Anterior cingulate cortex (tissue), 58 donors: Measurements from ENCODE around the gene CCDC148.
A peak's percentile ranks its signal among the peaks of the same experiment; 100 is the strongest.
"Not testable (repeated sequence)": the region's sequence is repeated elsewhere in the genome, so short reads cannot be mapped to it uniquely, and the experiment has no call there.

ENCODE experiments used
- DNase-seq, 58 donors: peaks; one replicate each; lab custom pipeline; 2025; lab: John Stamatoyannopoulos, UW

The CCDC148 gene

DNA sequence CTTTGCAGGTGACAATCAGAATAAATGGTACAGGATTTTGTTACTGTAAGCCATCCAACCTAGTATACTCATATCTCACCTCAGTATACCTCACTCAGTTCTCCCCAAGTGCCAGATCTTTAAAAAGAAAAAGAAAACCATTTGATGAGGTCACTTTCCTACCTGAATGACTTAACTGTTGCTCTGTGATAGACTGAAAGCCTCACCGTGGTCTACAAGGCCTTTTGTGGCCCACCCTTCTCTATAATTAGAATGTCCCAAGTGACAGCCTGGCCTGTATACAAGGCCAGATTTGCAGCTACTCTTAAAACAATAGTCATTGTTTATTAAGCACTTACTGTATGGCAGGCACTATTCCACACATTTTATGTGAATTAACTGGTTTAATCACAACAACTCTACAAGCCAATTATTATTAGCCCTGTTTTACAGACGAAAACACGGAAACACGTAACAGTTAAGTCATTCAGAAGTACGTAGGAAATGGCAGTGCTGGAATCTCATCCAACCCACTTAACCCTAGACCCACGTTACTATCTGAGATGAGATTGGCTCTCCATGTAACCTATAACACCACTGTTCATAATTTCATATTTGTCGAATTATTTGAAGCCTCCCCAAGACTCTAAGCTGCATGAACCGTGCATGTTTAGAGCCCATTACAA is 28.5 kb upstream of the CCDC148 start:
- DNase-seq = no peak

DNA sequence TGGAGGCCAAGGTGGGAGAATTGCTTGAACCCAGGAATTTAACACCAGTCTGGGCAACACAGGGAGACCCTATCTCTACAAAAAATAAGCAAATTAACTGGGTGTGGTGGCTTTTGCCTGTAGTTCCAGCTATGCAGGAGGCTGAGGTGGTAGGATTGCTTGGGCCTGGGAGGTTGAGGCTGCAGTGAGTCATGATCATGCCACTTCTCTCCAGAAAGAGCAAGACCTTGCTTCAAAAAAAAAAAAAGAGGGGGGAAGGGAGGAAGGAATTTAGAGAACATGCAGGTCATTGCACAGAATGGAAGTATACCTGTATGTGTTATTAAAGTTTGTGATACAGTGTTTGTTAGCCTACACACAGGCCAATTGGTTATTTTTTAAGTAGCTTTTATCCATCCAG is 26.0 kb upstream of the CCDC148 start:
- DNase-seq = no peak

DNA sequence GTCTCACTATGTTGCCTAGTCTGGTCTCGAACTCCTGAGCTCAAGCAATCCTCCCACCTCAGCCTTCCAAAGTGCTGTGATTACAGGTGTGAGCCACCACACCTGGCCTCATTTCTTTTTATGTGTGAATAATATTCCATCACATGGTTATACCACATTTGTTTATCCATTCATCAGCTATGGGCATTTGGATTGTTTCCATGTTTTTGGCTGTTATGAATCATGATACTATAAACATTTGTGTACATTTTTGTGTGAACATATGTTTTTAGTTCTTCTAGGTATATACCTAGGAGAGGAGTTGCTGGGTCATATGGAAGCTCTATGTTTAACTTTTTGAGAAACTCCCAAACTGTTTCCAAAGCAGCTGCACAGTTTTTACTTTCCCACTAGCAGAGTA is 24.6 kb upstream of the CCDC148 start:
- DNase-seq = no peak

DNA sequence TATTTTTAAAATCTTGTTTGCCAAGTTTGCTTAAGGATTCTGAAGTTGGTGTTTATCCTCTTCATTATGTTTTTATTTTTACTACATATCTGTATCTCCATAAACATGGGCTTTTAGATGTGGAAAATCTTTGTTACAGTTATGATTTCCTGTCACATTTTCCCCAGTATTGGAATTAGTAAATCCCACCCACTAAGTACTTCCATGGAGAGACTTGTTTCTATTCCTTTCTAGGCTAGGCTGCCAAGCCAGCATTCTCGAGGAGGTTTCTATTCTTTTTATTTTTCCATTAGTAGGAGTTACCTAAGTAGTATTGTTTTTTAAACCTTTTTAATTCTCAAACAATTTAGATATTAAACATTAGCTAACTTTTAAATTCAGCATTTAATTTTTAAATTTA is 22.3 kb upstream of the CCDC148 start:
- no peak for DNase-seq

DNA sequence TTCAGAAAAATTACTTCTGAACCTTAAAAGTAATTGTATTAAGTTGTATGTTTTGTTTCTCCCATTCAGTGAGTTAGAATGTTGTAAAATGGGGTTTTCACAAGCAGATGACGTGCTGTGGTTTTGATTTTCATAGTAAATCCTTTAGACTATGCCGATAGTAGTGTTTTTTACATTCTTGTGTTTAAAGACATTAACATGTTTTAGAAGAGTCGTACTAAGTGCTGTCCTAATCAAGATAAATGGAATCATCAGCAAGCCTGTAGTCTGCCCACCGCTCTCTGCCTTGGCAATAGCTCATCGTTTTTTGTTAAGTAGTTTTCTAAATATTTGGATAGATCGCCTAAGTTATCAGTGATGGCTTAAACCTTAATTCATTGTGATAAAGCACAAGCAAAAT is 21.7 kb upstream of the CCDC148 start:
- no peak for DNase-seq

DNA sequence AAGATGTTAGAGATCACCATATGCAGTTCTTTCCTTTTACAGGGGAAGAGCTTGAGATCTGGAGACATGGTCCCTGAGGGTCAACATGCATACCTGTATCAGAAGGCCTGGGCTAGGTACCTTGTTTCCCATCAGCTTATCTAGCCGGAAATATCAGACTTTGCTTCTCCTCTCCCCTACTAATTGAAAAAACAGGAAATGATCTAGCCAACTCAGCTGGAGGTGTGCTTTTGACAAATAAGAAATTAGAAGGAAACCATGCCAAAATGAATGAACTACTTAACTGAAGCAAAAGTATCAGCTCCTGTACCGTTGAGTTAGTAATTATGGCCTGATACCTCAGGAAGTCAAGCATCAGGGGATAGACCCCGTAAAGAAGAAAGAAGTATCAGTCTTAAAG is 20.6 kb upstream of the CCDC148 start:
- DNase-seq = no peak

DNA sequence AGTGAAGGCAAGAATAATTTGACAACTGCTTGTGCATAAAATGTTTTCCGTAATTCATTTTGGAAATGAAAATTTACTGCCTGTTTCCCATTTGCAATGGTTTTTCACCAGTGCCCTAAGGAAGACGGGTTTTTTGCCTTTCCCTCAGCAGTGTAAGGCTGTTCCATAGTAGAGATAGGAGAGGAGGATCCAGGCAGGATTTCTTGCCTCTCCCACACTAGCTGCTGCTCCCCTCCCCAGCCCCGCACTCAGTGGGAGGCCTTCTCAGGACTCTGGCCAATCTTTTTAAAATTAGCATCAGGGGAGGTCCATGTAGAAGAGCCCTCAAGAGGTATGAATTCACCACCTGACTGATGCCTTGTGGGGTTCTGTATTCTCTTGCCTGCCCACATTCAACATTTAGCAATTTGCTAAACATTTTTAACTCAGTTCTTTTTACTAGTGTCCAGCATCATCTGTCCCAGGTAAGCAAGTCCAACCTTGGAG is 18.0 kb upstream of the CCDC148 start:
- DNase-seq = not testable (repeated sequence)

DNA sequence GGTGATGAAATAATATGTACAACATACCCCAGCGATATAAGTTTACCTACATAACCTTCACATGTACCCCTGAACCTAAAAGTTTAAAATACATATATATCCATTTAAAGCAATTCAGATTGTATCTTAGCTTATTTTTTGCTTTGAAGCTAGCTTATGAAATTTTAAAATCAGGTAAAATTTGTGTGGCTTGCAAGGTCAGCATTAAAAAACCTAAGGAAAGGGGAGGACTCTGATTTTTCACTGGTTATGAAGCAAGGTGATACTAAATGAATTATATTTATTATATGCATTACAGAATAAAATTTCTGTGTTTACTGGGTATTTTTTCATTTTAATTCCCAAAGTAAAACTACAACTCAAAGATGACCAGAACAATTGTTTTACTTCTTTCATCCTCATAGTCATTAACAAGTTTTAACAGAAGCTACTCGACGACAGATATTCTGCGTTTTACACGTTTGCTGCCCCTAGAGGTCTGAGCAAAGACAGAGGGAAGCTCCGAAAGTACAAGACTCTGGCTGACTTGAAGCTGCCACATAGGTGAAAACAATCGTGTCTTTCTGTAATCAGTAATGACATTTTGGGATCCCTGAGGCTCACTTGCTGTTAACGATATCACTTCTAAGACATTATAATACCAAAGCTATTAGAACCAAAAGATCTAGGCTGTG is 17.3 kb upstream of the CCDC148 start:
- DNase-seq = no peak

DNA sequence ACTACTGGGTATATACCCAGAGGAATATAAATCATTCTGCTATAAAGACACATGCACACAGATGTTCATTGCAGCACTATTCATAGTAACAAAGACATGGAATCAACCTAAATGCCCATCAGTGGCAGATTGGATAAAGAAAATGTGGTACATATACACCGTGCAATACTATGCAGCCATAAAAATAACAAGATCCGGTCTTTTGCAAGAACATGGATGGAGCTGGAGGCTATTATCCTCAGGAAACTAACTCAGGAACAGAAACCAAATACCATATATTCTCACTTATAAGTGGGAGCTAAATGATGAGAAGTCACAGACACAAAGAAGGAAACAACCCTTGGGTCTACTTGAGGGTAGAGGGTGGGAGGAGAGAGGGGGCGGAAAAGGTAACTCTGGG is 16.7 kb upstream of the CCDC148 start:
- DNase-seq = not testable (repeated sequence)

DNA sequence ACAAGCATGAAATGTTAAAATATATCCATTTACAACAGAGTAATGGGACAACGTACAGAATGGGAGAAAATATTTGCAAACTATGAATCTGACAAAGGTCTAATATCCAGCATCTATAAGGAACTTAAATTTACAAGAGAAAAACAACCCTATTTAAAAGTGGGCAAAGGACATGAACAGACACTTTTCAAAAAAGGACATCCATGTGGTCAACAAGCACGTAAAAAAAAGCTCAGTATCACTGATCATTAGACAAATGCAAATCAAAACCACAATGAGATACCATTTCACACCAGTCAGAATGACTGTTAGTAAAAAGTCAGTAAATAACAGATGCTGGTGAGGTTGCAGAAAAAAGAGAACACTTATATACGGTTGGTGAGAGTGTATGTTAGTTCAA is 16.3 kb upstream of the CCDC148 start:
- not testable (repeated sequence) for DNase-seq

DNA sequence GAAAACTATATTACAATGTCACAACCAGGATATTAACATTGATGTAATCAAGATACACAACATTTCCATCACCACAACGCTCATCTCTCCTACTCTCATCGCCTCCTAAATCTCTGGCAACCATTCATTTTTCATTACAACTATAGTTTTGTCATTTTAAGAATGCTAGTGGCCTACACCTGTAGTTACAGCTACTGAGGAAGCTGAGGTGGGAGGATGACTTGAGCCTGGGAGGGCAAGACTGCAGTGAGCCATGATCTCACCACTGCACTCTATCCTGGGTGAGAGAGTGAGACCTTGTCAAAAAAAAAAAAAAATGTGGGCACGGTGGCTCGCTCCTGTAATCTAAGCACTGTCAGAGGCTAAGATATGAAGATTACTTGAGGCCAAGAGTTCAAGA is 10.7 kb upstream of the CCDC148 start:
- DNase-seq = no peak

DNA sequence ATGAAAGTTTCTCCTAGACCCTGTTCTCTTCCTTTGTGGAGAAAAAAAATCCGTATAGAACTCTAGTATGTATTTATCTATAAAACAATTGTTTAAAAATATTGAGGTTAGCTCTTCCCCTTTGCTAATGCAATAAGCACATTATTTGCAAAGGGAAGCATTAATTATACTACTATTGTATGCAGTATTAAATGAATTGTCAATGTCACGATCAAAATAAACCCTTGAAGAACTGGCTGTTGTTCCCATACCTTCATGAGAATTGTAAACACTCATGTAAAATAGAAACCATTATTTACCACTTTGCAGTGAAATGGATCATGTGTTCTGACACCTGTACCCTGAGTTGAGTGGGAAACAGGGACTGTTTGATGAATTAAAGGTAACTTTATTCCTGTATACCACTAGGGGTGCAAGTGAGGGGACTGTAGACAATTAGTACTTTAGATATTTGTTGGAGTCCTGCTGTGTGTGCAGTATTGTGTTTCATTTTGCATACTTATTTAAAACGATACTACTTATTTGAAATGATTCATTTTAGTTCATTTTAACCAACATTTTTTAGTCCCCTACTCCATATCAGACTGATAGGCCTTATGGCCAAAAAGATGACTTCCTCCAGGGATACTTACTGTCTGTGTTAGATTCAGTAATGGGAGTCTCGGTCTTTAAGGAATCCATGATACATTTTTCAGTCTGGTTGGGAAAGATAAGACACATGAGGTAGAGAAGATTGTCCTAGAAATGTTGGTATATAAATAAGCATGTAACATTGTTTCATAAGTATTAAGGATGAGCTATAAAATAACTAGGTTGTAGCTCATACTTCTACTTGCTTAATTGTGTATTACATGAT is 8.1 kb upstream of the CCDC148 start:
- DNase-seq = no peak

DNA sequence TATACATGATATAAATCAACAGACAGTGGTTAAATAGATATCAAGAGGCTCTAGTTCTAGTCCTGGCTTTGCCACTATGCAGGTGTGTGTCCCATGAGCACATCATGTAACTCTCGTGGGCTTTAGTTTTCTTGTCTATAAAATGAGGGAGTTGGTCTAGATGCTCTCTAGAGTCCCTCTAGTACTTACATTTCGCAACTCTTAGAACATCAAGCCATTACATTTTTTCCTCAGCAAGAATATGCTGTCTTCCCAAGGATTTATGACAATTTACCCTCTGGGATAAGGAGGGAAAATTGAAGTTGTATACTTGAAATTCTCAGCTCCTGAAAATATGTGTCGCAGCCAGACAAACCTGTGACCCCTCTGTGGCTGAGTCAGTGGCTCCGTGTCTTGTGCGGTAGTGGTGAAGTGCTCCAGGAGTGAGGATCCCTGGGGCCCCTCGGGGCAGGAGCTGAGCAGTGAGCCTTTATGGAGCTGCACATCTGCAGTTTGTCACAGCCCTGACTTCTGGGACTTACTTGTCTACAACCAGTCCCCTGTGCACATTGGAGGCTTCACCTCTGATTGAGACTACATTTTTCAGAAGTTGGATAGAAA is 7.0 kb upstream of the CCDC148 start:
- DNase-seq = peak in 3 of 58 donors; percentile 1 to 7 (median 1)

DNA sequence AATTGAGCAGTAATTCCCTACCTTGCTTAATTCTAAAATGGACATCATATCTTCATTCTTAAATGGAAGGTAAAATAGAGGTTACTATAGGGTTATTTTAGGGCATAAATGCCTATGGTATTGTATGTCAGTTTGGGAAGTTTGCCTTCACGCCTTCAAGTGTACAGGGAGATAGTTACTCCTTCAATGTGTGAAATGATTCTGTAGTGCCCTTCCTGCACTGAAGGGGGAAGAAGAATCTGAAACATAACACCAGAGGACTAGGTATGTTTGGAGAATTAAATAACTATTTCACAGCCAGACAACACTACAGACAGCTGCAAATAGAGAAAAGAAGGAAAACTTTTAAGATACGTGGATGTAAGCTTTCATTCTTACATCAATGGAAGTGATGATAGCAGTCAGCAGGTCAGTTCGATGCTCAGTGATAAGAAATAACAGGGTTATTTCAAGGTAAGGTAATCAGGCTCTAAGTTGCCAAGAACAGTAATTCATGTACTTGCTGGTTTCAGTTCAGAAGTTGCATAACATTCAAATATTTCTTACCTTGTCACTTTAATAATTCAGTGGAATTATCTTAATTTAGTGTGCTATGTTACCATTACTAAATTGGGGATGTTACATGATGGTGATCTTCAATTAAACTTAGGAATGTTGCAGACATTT is 4.2 kb upstream of the CCDC148 start:
- no peak for DNase-seq

DNA sequence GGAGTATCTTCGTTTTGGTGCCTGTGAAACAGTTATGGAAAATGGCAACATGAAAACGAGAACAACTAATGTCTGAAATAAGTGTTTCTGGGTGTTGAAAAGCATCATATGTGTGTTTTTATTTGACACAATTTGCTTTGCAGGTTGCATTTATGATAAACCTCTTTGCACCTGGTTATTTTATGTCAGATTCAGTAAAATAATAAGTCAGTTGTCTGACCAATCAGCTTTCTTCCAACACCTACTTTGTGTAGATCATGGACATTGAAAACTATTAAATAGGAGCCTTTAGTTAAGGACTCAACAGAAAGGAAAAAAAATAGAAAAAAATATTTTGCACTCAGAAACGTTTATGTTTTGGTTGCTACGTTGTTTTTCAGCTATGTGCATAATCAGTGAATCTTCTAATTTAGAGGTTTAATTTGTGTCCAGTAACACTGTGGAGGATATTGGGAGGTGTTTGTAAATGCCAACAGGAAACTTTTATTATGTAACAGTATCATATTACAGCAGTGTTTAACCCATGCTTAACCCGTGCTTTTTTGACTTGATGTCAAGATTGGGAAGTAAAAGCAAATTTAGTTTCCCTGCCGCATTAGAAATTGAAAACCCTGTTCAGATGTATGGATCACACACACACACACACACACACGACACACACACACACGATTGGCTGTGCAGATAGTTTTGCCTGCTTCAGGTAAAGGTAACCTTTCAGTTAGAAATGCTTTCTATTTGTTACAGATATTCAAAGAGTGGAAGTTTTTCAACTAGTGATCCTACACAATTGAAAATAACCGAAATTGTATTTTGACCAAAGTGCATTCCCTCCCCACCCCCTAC is 2.8 kb upstream of the CCDC148 start:
- no peak for DNase-seq

DNA sequence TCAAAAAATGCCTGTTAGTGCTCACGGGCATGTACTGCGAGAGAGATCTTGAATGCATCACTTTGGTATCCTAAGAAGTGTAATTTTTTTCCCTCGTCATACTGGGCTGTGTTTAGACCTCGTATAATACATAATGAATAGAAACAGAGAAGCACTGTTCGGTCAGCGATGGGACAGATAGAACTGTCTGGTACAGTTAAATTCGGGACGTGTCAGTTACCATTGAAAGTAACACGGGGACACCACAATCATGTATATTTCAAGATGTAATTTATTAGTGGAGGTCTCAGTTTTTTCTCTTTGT is 2.0 kb upstream of the CCDC148 start:
- peak in 12 of 58 donors; percentile 7 to 73 (median 40) for DNase-seq

DNA sequence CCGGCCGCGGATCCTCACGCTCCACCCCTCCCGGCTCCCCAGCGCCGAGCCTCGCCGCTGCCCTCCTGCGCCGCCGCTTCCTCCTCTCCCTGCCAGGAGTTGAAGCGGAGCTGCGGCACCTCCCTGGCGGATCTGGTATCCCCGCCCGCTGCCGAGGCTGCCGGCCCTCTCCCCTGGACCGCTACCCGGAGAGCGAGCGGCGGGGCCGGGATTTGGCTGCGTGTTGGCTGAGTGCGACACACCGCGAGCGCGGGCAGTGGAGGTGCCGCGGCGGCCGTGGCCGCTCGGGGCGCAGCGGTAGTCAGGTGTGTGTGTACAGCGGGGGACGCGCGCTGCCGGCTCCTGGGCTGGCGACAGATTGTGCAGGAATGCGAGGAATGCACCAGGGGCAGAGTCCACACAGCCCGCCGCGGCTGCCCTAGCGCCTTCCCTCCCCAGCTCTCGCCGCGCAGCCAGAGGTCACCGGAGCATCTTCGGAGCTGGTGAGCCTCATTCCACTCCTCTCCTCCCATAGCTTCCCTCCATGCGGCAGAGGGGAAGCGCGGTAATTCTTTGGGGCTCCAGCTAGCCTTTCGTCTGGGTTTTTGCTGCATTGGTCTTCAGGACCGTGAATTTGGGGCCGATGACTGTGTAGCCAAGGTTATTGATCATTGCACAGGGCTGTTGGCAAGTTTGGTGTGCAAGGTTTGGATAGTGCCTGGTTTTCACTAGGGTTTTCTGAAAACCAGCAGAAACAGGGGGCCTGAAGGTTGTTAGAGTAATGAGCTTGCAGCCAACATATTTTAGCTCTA is 1.5 kb upstream of the CCDC148 start:
- DNase-seq = peak in 54 of 58 donors; percentile 23 to 86 (median 64)

DNA sequence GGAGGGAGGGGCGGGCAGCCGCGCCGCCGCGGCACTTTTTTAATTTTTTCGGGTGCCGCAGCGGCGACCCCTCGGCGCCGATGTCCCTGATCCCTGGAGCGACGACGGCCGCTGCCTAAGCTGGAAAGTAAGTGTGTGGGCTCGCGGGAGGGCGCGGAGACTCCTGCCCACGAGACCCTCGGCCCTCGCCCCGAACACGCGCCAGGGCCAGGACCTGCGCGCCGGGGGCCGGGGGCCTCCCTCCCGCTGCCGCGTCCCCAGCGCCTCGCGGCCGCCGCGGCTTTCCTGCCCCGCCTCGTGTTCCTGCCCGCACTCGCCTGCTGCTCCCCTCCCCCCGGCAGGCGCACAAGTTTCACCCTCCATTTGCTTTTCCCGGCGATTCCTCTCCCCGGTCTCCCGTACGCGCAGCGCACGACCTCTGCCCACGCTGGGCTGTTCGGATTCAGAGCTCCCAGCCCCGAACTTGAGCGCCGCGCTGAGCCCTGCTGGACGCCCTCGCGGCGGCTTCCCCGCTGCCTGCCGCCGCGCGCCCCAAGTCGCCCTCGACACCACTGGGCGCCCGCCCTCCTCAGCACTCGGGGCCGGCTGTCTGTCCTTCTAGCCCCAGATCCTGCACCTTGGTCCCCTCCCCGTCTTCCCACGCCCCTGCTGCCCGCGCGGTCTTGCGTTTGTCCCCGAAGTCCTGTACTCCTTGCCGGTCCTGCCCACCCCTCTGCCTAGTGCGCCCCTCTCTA is 706 bp upstream of the CCDC148 start:
- peak in 51 of 58 donors; percentile 18 to 84 (median 64) for DNase-seq
